Measurements from ENCODE around the gene DPY30.
A peak's percentile ranks its signal among the peaks of the same experiment; 100 is the strongest.

The DPY30 gene

DNA sequence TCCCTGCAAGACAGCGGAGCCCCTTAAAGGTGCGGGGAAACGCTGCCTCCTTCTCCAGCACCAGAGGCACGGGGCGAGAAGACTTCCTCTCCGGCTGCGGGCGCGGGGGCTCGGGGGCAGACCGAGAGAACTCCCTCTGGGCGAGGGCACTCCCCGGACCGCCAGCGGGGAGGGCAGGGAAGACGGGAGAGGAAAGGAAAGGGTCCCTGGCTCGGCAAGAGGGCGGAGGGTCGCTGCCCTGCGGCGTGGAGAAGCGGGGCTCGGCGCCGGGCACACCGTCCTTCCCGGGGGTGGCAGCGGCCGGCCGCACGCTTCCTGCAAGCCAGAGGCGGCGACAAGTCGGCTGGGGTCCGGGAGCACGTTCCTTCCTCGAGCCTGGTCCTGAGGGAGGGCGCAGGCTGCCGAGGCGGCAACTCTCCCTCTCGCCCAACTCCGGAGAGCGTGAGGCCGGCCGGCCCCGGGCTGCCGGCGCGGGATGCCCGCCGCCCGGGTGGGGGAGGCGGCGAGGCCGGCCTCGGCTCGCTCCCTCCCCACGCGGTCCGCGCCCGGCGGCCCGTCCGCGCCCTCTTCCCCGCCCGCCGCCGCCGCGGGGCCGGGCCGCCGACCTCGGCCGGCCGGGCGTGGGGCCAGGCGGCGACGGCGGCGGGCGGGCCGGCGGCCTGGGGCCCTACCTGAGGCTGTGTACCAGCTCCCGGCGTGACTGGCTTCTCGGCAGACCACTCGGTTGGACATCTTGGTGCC, 29.9 kb downstream of the DPY30 start:
- DNase-seq: peak; percentile 17 to 19

DNA sequence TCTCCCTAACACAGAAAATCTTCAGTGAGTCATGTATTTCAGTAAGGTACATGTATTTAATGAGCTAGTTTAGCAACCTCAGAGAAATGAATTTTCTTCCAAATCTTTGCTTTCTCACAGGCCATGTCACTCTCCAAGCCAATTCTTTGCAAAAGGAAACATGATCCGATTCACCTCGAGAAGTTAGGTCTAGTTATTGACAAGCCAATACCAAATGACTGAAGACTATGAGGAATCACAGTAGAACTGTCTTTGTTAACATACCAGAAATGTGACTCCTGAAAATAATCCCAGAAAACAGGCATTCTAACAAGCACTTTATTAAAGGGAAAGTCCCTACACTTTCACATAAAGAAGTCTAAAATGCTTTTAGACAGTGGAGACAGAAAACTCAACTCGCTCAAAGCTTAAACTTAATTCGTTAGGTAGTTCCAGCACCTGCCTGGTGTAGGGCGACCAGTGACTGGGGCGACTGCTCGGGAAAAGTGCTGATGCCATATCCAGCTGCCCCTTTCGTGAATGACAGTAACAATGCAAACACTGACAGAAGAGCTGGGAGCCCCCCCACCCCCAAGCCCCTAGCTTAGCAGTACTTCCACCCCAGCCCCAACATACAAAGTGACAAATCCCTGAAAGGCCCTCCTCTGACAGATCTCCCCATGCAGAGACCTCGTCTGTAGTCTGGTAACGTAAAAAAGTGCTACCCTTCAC, 30.6 kb downstream of the DPY30 start:
- DNase-seq: no peak

DNA sequence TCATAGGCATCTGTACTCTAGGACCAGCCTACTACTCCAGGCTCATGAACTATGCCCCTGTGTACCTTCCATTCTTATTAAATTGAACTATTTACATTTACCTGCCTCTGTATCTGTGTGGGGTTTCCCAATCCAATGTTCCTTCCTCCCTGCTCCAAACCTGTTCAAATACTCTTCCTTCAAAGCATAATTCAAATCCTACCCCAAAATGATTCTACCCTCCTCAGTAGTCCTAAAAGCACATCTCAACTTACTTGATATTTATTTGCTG, 32.5 kb downstream of the DPY30 start:
- DNase-seq: no peak

DNA sequence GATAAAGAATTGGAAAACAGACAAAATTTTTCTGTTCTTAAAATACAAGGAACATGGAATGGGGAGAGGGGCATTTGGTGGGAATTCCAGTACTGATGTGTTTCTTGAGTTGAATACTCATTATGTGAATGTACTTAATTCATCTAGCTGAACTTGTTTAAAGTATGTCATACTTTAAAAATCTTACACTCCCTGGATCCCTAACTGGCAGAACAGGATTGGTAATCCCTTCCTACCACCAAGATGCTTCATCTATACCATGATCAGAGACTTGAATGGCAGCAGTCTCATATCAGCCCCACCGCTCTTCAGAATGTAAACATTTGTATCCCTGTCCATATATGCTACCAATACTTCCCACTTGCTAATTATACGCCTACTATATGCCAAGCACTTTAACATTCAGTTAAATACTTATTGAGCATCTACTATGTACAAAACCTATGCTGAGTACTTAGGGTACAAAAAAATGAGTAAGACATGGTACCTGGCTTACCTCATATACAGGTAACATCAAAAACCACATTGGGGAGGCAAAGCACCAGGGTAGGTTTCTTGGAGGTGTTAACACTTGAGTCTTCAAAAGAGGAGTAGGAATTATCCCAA, 34.1 kb downstream of the DPY30 start:
- no peak for DNase-seq

DNA sequence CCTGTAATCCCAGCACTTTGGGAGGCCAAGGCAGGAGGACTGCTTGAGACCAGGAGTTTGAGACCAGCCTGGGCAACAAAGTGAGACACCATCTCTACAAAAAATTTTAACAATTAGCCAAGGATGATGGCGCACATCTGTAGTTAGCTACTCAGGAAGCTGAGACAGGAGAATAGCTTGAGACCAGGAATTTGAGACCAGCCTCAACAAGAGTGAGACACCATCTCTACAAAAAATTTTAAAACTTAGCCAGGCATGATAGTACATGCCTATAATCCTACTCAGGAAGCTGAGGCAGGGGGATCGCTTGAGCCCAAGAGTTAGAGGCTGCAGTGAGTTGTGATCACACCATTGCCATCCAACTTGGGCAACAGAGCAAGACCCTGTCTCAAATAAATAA, 35.8 kb downstream of the DPY30 start:
- DNase-seq: no peak

DNA sequence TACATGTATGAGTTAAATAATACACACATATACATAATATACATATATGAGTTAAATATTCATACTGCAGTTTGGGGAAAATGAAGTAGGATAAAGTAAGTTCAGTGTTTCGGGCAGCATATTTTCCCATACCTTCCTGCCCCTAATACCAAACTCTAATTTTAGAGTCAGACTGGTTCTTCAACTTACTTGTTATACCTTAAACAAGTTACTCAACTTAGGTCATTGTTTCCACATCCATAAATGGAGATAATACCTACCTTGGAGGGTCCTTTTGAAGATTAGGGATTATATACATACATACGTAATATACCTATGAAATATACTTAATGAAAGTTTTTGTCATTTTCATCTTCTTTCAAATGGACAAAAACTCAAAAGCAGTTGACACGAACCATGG, 37.2 kb downstream of the DPY30 start:
- no peak for DNase-seq

DNA sequence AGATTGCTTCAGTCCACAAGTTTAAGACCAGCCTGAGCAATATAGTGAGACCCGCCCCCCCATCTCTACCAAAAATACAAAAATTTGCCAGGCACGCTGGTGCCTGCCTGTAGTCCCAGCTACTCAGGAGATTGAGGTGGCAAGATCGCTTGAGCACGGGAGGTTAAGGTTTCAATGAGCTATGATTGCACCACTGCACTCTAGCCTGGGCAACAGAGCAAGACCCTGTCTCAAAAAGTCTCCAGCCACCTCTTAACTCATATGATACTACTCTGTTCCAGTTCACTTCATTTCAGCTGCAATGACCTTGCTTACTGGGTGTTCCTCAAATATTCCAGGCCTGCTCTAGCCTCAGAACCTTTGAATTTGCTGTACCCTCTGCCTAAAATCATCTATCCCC, 40.2 kb downstream of the DPY30 start:
- no peak for DNase-seq

DNA sequence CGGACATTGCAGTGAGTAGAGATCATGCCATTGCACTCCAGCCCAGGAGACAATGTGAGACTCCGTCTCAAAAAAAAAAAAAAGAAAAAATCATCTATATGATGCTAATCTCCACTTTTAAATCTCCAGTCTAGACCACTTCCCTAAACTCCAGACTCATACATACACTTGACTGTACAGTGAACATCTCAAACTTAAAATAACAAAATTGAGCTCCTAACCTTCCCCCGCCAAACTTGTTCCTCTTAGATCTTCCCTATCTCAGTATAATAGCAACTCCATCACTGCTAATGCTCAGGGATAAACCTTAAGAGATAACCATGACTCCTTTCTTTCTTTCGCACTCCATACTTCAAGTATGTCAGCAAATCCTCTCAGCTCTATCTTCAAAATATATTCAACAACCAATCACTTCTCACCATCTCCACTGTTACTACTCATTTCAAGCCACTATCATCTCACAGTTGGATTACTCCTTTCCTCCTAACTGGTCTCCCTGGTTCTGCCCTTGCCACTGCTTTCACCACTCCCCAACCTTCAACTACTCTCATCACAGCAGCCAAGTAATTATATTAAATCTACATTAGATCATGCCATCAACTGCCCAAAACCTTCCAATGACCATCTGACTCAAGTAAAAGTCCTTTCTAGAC, 40.7 kb downstream of the DPY30 start:
- no peak for DNase-seq

DNA sequence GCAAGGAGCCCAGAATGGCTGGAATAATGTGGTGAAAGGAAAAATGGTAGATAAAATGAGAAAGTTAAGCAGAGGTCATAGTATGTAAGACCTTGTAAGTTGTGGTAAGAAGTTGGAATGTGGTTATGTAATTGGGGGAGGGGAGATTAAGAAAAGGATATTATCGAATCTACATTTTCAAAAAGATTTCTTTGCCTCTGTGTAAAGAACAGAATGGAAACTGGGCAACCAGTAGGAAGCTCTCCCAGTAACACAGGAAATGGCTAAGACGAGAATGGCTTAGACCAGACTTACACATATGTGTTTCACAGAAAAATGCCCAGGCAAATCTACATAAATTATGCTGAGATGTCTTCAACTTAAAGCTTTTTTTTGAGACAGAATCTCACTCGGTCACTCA, 42.0 kb downstream of the DPY30 start:
- DNase-seq: no peak

DNA sequence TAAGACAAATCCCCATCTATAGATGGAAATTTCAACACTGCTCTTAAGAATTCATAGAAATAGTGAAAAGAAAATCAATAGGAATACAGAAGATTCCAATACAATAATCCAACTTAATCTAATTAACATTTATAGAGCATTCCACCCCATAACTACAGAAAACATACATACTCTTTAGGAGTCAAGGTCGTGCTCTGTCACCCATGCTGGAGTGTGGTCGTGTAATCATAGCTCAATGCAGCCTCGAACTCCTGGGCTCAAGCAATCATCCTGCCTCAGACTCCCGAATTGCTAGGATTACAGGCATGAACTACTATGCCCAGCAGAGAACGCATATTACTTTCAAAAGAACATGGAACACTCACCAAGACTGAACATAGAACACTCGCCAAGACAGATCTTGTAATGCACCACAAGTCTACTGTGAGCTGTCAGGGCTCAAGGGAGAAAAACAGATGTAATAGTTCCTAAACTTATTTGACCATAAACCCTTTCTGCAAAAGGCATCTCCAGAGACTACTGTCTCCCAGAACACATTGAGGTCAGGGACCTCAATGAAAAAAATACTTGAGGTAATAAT, 42.9 kb downstream of the DPY30 start:
- DNase-seq: no peak

DNA sequence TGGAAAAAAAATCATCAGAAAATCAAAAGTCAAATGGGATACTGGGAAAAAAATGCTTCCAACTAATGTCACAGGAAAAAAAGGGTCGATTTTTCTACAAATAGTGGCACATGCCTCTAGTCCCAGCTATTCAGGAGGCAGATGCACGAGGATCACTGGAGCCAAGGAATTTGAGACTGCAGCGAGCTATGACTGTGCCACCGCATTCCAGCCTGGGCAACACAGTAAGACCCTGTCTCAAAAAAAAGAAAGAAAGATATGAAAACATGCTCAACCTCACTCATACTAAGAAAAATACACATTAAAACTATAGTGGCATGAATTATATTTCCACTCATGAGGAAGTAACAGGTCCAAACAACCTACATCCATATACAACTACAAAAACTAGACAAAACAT, 46.7 kb downstream of the DPY30 start:
- DNase-seq: no peak

DNA sequence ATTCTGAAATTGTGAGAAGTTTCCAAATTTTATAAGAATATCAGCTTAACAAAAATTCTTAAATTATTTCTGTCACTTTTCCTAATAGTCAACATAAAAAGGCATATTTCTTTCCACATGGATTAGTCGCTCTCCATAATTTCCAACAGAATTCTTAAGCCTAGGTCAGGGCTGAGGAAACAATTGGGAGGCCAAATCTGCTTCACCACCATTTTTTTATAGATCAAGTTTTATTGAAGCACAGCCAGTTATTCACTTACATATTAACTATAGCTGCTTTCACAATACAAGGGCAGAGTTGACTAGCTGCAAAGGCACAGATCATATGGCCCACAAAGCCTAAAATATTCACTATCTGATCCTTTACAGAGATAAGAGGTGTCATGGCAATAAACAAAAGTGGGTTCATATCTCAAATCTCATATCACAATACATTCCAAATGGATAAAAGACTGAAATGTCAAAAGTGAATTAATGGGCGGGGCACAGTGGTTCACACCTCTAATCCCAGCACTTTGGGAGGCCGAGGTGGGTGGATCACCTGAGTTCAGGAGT, 47.5 kb downstream of the DPY30 start:
- no peak for DNase-seq

DNA sequence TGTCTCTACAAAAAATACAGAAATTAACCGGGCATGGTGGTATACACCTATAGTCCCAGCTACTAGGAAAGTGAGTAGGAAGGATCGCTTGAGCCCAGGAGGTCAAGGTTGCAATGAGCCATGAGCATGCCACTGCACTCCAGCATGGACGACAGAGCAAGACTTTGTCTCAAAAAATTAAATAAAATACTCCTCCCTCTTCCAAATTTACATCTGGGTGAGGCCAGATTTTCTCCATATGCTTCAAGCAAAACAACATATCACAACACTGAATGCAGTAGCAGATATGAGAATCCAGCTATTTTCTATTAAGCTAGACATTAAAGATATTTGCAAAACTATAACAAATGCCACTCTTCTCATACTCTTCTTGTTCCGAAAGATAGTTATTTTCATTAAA, 49.7 kb downstream of the DPY30 start:
- DNase-seq: no peak

DNA sequence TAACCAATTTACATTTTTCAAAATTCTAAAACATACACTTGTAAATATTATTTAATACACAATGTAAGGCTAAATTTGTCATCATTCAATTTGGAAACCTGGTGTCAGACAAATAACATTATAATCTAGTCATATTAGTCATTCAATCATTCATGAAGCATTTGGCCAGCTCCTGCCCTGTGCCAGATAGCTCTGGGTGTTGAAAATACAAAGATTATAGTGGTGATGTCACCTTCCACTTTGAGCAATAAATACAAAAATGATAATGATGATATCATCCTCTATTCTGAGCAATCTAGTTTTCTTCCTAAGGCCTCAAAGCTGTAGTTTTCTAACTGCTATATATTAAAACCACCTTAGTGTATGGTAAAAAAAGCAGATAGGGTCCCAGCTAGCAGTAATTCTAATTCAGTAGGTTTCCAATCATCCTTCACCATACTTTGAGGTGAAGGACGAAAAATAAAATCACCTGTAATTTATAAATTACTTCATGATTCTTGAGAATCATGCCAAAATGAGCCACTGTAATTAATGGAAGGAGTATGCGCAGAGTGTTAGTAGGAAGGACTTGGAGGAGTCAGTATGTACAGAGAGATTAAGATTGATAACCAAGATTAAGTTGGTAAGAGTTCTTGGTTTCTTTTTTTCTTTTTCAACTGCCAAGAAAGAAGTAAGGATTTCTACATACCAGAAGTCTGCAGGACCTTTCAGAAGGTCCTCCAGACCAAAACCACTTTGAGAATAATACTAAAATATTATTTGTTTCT, 52.0 kb downstream of the DPY30 start:
- no peak for DNase-seq

DNA sequence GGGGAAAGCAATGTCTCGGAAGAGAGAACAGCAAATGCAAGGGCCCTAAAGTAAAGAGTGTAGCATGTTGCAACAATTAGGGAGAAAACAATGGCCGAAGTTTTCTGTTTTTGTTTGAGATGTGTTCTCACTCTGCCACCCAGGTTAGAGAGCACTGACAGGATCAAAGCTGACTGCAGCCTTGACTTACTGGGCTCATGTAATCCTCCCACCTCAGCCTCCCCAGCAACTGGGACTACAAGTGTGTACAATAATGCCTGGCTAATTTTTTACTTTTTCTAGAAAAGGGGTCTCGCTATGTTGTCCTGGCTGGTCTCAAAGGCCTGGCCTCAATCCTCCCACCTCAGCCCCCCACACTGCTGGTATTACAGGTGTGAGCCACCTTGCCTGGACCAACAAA, 52.7 kb downstream of the DPY30 start:
- DNase-seq: no peak

DNA sequence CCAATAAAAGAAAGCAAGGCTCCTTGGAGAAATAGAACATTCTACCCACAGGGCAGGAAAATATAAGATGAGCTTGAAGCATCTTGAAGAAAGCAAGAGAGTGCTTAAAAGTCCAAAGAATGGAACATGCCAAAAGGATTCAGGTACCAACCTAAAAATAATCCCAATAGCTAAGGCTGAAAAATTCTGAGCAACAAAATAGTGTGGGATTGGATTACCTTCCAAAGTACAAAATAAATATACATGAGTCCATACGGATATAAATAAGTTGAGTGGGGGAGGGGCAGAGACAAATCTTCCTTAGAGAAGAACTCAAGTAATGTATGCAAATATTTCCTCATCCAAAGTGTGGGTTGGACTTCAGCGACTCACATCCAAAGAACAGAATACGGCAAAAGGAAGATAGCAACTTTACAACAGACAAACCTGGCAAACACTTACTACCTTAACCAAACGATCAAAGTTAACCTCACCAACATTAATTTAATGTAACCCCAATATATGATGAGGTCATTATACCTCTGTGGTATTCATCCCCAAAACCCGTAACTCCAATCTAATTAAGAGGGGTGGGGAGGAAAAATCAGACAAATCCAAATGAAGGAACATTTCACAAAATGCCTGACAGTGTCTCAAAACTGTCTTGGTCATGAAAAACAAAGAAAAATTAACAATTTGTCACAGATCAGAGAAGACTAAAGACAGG, 55.7 kb downstream of the DPY30 start:
- no peak for DNase-seq

DNA sequence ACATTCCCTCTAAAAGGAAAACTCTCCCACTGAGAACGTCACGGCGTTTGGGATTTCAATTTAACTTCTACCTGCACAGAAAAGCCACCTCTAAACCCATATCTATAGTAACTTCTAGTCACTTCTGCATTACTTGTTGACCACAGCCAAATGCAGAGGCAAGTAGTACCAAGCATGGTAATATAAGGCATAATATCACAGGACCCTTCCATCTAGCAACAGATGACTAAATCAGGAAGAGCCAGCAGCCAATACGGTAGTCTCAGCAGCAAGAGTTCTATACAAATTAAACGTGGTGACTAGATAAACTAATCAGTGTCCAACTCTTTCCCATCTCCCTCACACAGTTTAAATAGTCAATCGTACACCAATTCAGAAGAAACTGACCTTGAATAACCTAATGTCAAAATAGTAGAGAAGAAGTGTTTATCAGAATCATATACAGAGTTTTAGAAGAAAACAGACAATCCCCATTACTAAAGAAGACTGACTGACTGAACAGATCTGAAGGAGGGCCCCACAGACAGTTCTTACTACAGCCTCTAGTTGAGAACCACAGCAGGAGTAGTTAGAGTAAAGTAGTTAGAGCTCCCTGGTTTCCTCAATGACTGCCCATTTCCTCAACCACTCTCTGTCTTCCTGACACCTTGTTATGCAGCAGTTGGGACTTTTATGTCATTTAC, 58.8 kb downstream of the DPY30 start:
- DNase-seq: no peak

DNA sequence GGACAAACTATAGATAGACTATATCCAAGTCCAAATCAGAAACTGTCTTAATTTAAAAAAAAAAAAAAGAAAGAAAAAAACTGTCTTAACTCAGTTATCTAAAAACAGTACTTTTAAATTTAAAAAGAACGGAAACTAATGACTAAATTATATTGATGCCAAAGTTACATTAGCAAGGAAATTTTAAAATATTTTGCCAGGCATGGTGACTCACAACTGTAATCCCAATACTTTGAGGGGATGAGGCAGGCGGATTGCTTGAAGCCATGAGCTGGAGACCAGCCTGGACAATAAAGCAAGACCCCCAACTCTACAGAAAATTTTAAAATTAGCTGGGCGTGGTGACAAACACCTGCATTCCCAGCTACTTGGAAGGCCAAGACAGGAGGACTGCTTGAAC, 59.6 kb downstream of the DPY30 start:
- DNase-seq: no peak

DNA sequence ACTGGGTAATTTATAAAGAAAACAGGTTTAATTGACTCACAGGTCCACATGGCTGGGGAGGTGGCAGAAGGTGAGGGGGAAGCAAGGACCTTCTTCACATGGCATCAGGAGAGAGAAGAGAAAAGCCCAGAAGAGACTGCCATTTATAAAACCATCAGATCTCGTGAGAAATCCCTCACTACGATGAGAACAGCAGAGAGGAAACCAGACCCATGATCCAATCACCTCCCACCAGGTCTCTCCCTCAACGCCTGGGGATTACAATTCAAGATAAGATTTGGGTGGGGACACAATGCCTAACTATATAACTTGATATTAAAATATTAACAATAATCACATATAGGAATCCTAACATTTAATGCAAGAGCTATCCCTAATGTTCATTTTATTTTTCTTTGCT, 60.6 kb downstream of the DPY30 start:
- no peak for DNase-seq

DNA sequence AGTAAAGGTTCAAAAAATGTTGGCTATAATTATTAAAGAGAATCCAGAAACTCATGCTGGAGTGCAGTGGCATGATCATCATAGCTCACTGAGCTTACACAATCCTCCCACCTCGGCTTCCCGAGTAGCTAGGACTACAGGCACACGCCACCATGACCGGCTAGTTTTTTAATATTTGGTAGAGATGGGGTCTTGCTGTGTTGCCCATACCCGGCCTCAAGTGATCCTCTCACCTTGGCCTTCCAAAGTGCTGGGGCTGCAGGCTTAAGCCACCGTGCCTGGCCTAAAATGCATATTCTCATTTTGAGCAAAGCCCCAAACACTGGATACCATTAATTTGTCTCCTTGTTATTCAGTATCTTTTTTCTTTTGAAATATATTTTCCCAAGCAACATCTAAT, 61.2 kb downstream of the DPY30 start:
- no peak for DNase-seq
